ENCODE data around the gene PDHX.
"Not testable (repeated sequence)": the region's sequence is repeated elsewhere in the genome, so short reads cannot be mapped to it uniquely, and the experiment has no call there.

GRCh38 chr11:35028007-35028406 lies 111.6 kb downstream of the PDHX start:
- TF ChIP-seq CTCF, POLR2A (IDR thresholded peaks at IDR 0.05): not testable (repeated sequence)
